Measurements from ENCODE around the gene PRG2. TPM values are rescaled to one million over a fixed set of nuclear protein-coding genes. Genes with fewer than 3 reads are reported as not detected.

The PRG2 gene
- total and polyA plus RNA-seq, 9 of the 15 experiments (the other 6 are each of a cell fraction or from before 2014, with no cell fraction given), result 1.8 to 78.0 (median 26.6) TPM

DNA sequence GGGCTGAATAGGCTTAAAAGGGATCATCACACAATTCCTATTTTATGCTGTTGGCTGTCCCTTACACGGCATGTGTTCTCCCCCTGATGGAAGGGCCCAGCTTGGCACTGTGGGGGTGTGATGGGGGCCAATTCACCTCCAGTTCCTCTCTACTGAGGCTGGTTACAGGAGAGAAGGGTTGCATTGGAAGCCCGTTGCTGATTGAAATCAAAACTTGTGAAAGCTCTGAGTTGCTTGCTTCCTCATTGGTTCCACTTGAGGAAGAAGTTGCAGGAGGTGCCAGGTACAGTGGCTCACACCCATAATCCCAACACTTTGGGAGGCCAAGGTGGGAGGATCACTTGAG, 13.3 kb upstream of the PRG2 start (continued):
- TF ChIP-seq, protein P1, sequence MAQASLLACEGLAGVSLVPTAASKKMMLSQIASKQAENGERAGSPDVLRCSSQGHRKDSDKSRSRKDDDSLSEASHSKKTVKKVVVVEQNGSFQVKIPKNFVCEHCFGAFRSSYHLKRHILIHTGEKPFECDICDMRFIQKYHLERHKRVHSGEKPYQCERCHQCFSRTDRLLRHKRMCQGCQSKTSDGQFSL (CRISPR knock-in tag; IDR thresholded peaks at IDR 0.05), result 0 out of 2 replicates have a peak, but pooled peaks have one; percentile 34
- TF ChIP-seq, protein P1 (tag; IDR thresholded peaks at IDR 0.05), result no peak
- TF ChIP-seq, protein P2, sequence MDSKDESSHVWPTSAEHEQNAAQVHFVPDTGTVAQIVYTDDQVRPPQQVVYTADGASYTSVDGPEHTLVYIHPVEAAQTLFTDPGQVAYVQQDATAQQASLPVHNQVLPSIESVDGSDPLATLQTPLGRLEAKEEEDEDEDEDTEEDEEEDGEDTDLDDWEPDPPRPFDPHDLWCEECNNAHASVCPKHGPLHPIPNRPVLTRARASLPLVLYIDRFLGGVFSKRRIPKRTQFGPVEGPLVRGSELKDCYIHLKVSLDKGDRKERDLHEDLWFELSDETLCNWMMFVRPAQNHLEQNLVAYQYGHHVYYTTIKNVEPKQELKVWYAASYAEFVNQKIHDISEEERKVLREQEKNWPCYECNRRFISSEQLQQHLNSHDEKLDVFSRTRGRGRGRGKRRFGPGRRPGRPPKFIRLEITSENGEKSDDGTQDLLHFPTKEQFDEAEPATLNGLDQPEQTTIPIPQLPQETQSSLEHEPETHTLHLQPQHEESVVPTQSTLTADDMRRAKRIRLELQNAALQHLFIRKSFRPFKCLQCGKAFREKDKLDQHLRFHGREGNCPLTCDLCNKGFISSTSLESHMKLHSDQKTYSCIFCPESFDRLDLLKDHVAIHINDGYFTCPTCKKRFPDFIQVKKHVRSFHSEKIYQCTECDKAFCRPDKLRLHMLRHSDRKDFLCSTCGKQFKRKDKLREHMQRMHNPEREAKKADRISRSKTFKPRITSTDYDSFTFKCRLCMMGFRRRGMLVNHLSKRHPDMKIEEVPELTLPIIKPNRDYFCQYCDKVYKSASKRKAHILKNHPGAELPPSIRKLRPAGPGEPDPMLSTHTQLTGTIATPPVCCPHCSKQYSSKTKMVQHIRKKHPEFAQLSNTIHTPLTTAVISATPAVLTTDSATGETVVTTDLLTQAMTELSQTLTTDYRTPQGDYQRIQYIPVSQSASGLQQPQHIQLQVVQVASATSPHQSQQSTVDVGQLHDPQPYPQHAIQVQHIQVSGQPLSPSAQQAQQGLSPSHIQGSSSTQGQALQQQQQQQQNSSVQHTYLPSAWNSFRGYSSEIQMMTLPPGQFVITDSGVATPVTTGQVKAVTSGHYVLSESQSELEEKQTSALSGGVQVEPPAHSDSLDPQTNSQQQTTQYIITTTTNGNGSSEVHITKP (IDR thresholded peaks at IDR 0.05; ENCODE audit: partially characterized antibody), result peak; percentile 28
- no peak for TF ChIP-seq ZNF197 (CRISPR knock-in tag; IDR thresholded peaks at IDR 0.05; ENCODE audit: low read depth)
- no peak for TF ChIP-seq PHB2 (IDR thresholded peaks at IDR 0.05; ENCODE audit: low read depth)
- TF ChIP-seq C11orf30 (IDR thresholded peaks at IDR 0.05; ENCODE audit: low read depth), result no peak
- no peak for TF ChIP-seq E2F6 (IDR thresholded peaks at IDR 0.05; ENCODE audit: borderline replicate concordance in 1 of 2, extremely low read depth in 1 of 2, insufficient read depth in 1 of 2, insufficient read length in 1 of 2, low read depth in 1 of 2, low read length in 1 of 2, poor library complexity in 1 of 2, severe bottlenecking in 1 of 2)
- no peak for TF ChIP-seq E2F8 (IDR thresholded peaks at IDR 0.05; ENCODE audit: low read depth, partially characterized antibody)
- TF ChIP-seq MAZ (CRISPR knock-in tag; conservative IDR thresholded peaks at IDR 0.05 in 1 of 2, IDR thresholded peaks at IDR 0.05 in 1 of 2), result no peak
- no peak for TF ChIP-seq GATAD2A (IDR thresholded peaks at IDR 0.05)
- TF ChIP-seq, protein P3, sequence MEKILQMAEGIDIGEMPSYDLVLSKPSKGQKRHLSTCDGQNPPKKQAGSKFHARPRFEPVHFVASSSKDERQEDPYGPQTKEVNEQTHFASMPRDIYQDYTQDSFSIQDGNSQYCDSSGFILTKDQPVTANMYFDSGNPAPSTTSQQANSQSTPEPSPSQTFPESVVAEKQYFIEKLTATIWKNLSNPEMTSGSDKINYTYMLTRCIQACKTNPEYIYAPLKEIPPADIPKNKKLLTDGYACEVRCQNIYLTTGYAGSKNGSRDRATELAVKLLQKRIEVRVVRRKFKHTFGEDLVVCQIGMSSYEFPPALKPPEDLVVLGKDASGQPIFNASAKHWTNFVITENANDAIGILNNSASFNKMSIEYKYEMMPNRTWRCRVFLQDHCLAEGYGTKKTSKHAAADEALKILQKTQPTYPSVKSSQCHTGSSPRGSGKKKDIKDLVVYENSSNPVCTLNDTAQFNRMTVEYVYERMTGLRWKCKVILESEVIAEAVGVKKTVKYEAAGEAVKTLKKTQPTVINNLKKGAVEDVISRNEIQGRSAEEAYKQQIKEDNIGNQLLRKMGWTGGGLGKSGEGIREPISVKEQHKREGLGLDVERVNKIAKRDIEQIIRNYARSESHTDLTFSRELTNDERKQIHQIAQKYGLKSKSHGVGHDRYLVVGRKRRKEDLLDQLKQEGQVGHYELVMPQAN (IDR thresholded peaks at IDR 0.05; ENCODE audit: borderline replicate concordance), result no peak
- TF ChIP-seq ZKSCAN8 (CRISPR knock-in tag; IDR thresholded peaks at IDR 0.05), result no peak
- no peak for TF ChIP-seq SNAPC5 (CRISPR knock-in tag; IDR thresholded peaks at IDR 0.05)
- TF ChIP-seq, protein P4, sequence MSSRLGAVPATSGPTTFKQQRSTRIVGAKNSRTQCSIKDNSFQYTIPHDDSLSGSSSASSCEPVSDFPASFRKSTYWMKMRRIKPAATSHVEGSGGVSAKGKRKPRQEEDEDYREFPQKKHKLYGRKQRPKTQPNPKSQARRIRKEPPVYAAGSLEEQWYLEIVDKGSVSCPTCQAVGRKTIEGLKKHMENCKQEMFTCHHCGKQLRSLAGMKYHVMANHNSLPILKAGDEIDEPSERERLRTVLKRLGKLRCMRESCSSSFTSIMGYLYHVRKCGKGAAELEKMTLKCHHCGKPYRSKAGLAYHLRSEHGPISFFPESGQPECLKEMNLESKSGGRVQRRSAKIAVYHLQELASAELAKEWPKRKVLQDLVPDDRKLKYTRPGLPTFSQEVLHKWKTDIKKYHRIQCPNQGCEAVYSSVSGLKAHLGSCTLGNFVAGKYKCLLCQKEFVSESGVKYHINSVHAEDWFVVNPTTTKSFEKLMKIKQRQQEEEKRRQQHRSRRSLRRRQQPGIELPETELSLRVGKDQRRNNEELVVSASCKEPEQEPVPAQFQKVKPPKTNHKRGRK (tag; IDR thresholded peaks at IDR 0.05), result peak; percentile 13; the same call in 1 of the 2 replicates

Measured in K562 (cell line).